Measurements from ENCODE around the gene SMKR1.
"Not testable (repeated sequence)": the region's sequence is repeated elsewhere in the genome, so short reads cannot be mapped to it uniquely, and the experiment has no call there.

Gene SMKR1

GRCh38 chr7:129489491-129489890 lies 12.8 kb upstream of the SMKR1 start:
- DNase-seq, result no peak

GRCh38 chr7:129492391-129492790 lies 9.9 kb upstream of the SMKR1 start:
- no peak for DNase-seq

GRCh38 chr7:129493555-129493954 lies 8.8 kb upstream of the SMKR1 start:
- peak; percentile 7 to 8 for DNase-seq

GRCh38 chr7:129494041-129494440 lies 8.3 kb upstream of the SMKR1 start:
- no peak for DNase-seq

GRCh38 chr7:129495987-129496386 lies 6.3 kb upstream of the SMKR1 start:
- DNase-seq, result no peak

GRCh38 chr7:129496653-129497052 lies 5.7 kb upstream of the SMKR1 start:
- DNase-seq, result no peak

- no peak for DNase-seq
Measured at GRCh38 chr7:129497156-129497555, 5.2 kb upstream of the SMKR1 start.

- no peak for DNase-seq
Measured at GRCh38 chr7:129498021-129498420, 4.3 kb upstream of the SMKR1 start.

- DNase-seq, result no peak
Measured at GRCh38 chr7:129499999-129500398, 2.3 kb upstream of the SMKR1 start.

- no peak for DNase-seq
Measured at GRCh38 chr7:129502708-129503685, 666 bp downstream of the SMKR1 start.

- DNase-seq, result no peak
Measured at GRCh38 chr7:129503725-129504124, 1.4 kb downstream of the SMKR1 start.

GRCh38 chr7:129512192-129512591 lies 9.9 kb downstream of the SMKR1 start:
- DNase-seq, result no peak

- DNase-seq, result no peak
Measured at GRCh38 chr7:129513546-129513945, 11.2 kb downstream of the SMKR1 start.

- DNase-seq, result no peak
Measured at GRCh38 chr7:129514683-129515082, 12.4 kb downstream of the SMKR1 start.

GRCh38 chr7:129515381-129515780 lies 13.1 kb downstream of the SMKR1 start:
- no peak for DNase-seq

GRCh38 chr7:129517931-129518330 lies 15.6 kb downstream of the SMKR1 start:
- DNase-seq, result no peak

- no peak for DNase-seq
Measured at GRCh38 chr7:129519464-129519863, 17.1 kb downstream of the SMKR1 start.

- no peak for DNase-seq
Measured at GRCh38 chr7:129522088-129522970, 20.0 kb downstream of the SMKR1 start.

- no peak for DNase-seq
Measured at GRCh38 chr7:129522971-129523340, 20.6 kb downstream of the SMKR1 start.

- DNase-seq, result no peak
Measured at GRCh38 chr7:129523924-129524323, 21.6 kb downstream of the SMKR1 start.

GRCh38 chr7:129524405-129524804 lies 22.1 kb downstream of the SMKR1 start:
- DNase-seq, result not testable (repeated sequence)

GRCh38 chr7:129525225-129525862 lies 23.0 kb downstream of the SMKR1 start:
- no peak for DNase-seq

- DNase-seq, result no peak
Measured at GRCh38 chr7:129529643-129530042, 27.3 kb downstream of the SMKR1 start.

Measured in Kasumi-1 (cell line).